Hepatocyte (in vitro differentiated cells): ENCODE results near the gene ENDOU. TPM values are rescaled to one million over a fixed set of nuclear protein-coding genes. Genes with fewer than 3 reads are reported as not detected.

Experiments
- DNase-seq: peaks from one replicate; pipeline ENCODE4 v3.0.0-alpha.2; 2016; ENCODE audit warnings: low spot score
- H2AFZ ChIP-seq: fragments of 200-600 bp; sonication (generic); 2 replicates; pipeline ENCODE4 v1.6.0; 2016; ENCODE audit warnings: antibody characterized with exemption, mild to moderate bottlenecking
- H3K27ac ChIP-seq: fragments of 200-600 bp; sonication (generic); 2 replicates; pipeline ENCODE4 v1.5.1; 2016; ENCODE audit warnings: mild to moderate bottlenecking
- H3K27me3 ChIP-seq: fragments of 200-600 bp; sonication (generic); 2 replicates; pipeline ENCODE4 v1.6.1; 2016
- H3K36me3 ChIP-seq: fragments of 200-600 bp; sonication (generic); replicated peaks from 2 replicates; pipeline ENCODE4 v1.5.1; 2016; ENCODE audit warnings: low read depth; ENCODE audit not compliant: insufficient read depth
- H3K4me1 ChIP-seq: fragments of 200-600 bp; sonication (generic); 2 replicates; pipeline ENCODE4 v1.5.1; 2016; ENCODE audit warnings: mild to moderate bottlenecking, moderate library complexity; ENCODE audit not compliant: insufficient read depth
- H3K4me2 ChIP-seq: fragments of 200-600 bp; sonication (generic); 2 replicates; pipeline ENCODE4 v1.6.0; 2016
- H3K4me3 ChIP-seq: fragments of 200-600 bp; sonication (generic); 2 replicates; pipeline ENCODE4 v1.5.1; 2016; ENCODE audit warnings: mild to moderate bottlenecking
- H3K79me2 ChIP-seq: fragments of 200-600 bp; sonication (generic); 2 replicates; pipeline ENCODE4 v1.6.0; 2017; ENCODE audit warnings: mild to moderate bottlenecking
- H3K9me2 ChIP-seq: fragments of 200-600 bp; sonication (generic); replicated peaks from 2 replicates; pipeline ENCODE4 v1.6.0; 2017; ENCODE audit warnings: mild to moderate bottlenecking; ENCODE audit not compliant: insufficient read depth
- H3K9me3 ChIP-seq: fragments of 200-600 bp; sonication (generic); 2 replicates; pipeline ENCODE4 v1.5.1; 2016; ENCODE audit warnings: low read depth, mild to moderate bottlenecking
- H4K20me1 ChIP-seq: fragments of 200-600 bp; sonication (generic); 2 replicates; pipeline ENCODE4 v1.6.0; 2016; ENCODE audit warnings: mild to moderate bottlenecking; ENCODE audit not compliant: insufficient read depth, poor library complexity, severe bottlenecking
- EZH2 ChIP-seq: fragments of 200-600 bp; sonication (generic); IDR thresholded peaks from 2 replicates; pipeline ENCODE4 v1.6.1; 2016; ENCODE audit warnings: antibody characterized with exemption, mild to moderate bottlenecking, borderline replicate concordance
- EZH2phosphoT487 ChIP-seq: fragments of 200-600 bp; sonication (generic); IDR thresholded peaks from one replicate; pipeline ENCODE4 v1.6.1; 2018; ENCODE audit warnings: antibody characterized with exemption, mild to moderate bottlenecking, low read depth, moderate library complexity; ENCODE audit not compliant: unreplicated experiment, severe bottlenecking
- WGBS: methylation state at CpG from one replicate; pipeline ENCODE4 v1.1.6; 2016; ENCODE audit warnings: low lambda C conversion rate; ENCODE audit errors: missing lambda C conversion rate; 5-methylcytosine and 5-hydroxymethylcytosine counted together
- polyA plus RNA-seq: library from polyadenylated mRNA; unstranded; fragments of >200 nt; fragmentation: Nextera tagmentation; extraction: Ambion mirVana; gene quantifications from 2 replicates; pipeline ENCODE4 v1.2.1, GENCODE V29; 2016
- total RNA-seq: library from RNA; depleted of rRNA; stranded (reverse); fragments of >200 nt; gene quantifications from 2 replicates; pipeline ENCODE4 v1.2.3, GENCODE V29; 2014
- TF ChIP-seq, protein P1 (sequence below): fragments of 200-600 bp; sonication (generic); IDR thresholded peaks from 2 replicates; pipeline ENCODE4 v1.5.1; 2016; ENCODE audit warnings: antibody characterized with exemption, mild to moderate bottlenecking; ENCODE audit not compliant: poor library complexity

ENDOU gene
- total and polyA plus RNA-seq, 2 experiments from 2014 or later = 0.30 TPM; not detected in 1

DNA sequence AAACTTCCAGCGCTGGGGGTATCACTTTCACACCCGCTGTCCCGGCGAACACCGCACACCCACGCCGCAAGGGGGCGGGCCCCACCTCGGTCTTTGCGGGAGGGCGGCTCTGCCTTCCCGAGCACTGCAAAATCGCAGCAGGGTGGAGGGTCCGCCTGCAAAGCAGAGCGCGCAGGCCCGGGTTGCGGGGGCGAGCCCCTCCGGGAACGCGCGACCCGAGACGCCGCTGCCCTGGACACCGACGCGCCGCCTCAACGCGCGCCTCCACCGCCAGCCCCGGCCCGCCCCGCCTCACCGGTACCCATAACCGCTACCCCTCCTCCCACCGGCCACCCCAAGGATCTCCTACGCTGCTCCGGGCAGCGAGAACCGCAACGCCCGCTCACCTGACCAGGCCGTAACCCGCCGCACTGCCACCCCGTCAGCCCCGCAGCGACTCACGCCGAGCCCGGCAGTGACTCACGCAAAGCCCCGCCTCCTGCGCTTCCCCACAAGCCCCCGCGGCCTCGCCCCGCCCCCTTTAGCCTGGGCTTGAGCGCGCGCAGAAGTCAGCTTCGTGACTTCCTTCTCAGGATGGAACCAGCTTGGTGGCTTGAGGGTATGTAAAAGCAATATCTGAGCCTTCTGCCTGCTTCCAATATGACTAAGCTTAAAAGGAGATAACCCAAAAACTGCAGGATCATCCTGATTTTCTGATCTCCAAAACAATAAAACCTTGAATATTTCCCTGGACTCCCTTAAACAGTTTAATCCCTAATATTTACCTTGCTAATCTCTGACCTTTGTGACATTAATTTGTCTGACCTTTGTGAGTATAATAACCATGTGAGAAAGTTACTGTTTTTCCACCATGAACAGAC is 19.5 kb downstream of the ENDOU start, which contains the start of gene RPAP3:
Gene RPAP3 (minus strand): TSS at position 465 of the 860 bp plus-strand sequence. CDS start 3,190 bp downstream, outside the sequence.
- no peak for TF ChIP-seq EZH2phosphoT487
- TF ChIP-seq, protein P1, sequence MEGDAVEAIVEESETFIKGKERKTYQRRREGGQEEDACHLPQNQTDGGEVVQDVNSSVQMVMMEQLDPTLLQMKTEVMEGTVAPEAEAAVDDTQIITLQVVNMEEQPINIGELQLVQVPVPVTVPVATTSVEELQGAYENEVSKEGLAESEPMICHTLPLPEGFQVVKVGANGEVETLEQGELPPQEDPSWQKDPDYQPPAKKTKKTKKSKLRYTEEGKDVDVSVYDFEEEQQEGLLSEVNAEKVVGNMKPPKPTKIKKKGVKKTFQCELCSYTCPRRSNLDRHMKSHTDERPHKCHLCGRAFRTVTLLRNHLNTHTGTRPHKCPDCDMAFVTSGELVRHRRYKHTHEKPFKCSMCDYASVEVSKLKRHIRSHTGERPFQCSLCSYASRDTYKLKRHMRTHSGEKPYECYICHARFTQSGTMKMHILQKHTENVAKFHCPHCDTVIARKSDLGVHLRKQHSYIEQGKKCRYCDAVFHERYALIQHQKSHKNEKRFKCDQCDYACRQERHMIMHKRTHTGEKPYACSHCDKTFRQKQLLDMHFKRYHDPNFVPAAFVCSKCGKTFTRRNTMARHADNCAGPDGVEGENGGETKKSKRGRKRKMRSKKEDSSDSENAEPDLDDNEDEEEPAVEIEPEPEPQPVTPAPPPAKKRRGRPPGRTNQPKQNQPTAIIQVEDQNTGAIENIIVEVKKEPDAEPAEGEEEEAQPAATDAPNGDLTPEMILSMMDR = peak; percentile 60
- Histone ChIP-seq H3K4me1 (peaks cover 5% of the 10 kb centered on the region), H3K36me3 (no peaks in the 10 kb centered on the region), H2AFZ (peak within 1 kb of the TSS; percentile 83), H3K79me2 (peaks cover 48% of the 10 kb centered on the region), H3K27me3 (no peaks in the 10 kb centered on the region), H3K27ac (peak within 1 kb of the TSS; percentile 92), H3K4me3 (peak within 1 kb of the TSS; percentile 72), H3K9me3 (no peaks in the 10 kb centered on the region), H3K4me2 (peak within 1 kb of the TSS; percentile 92), H3K9me2 (no peaks in the 10 kb centered on the region), H4K20me1 (no peaks in the 10 kb centered on the region)
- 1% methylated on average over 14 of the region's 66 CpGs for WGBS
- DNase-seq = peak; percentile 98

DNA sequence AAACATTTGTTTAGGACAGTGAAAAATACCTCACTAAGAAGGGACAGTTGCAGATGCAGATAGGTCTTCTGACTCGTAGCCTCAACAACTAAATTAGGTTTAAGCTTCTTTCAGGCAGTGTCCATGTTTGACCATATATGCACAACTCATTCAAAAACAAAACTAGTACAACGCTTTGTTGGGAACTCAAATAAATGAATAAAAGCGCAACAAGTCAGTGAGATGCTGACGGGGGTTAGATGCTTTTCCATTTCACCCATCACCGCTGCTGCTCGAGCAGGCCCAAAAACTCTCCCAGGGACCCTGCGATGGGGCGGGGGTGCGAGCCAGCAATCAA is 20.1 kb downstream of the ENDOU start:
- H3K36me3 ChIP-seq = no peaks in the 10 kb centered on the region
- 6% methylated on average over 8 of the region's 9 CpGs for WGBS
- peak overlapping the region; percentile 72 for H3K4me3 ChIP-seq
- H2AFZ ChIP-seq = peak overlapping the region; percentile 83
- no peaks in the 10 kb centered on the region for H3K9me2 ChIP-seq
- H3K79me2 ChIP-seq = peaks cover 51% of the 10 kb centered on the region
- peak overlapping the region; percentile 92 for H3K27ac ChIP-seq
- DNase-seq = no peak
- H3K27me3 ChIP-seq = no peaks in the 10 kb centered on the region
- H3K4me2 ChIP-seq = peak overlapping the region; percentile 92
- H4K20me1 ChIP-seq = no peaks in the 10 kb centered on the region
- TF ChIP-seq EZH2phosphoT487 = no peak
- peaks cover 5% of the 10 kb centered on the region for H3K4me1 ChIP-seq
- H3K9me3 ChIP-seq = no peaks in the 10 kb centered on the region

DNA sequence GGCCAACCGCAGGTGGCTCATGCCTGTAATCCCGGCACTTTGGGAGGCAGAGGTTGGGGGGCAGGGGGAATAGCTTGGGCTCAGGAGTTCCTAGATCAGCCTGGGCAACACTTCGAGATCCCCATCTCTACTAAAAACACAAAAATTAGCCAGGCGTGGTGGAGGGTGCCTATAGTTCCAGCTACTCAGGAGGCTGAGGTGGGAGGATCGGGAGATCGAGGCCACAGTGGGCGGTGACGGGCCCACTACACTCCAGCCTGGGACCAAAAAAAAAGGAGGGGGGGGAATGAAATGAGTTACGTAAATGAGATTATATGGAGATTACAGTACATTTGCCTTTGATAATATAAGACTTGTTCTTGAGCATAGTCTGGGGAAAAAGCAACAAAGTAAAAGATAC is 20.6 kb downstream of the ENDOU start:
- no peaks in the 10 kb centered on the region for H3K36me3 ChIP-seq
- peak overlapping the region; percentile 92 for H3K4me2 ChIP-seq
- TF ChIP-seq, protein P1 = no peak
- no peak for TF ChIP-seq EZH2phosphoT487
- TF ChIP-seq EZH2 = no peak
- no peaks in the 10 kb centered on the region for H3K27me3 ChIP-seq
- peak overlapping the region; percentile 83 for H2AFZ ChIP-seq
- peak overlapping the region; percentile 92 for H3K27ac ChIP-seq
- peaks cover 5% of the 10 kb centered on the region for H3K4me1 ChIP-seq
- no peaks in the 10 kb centered on the region for H3K9me3 ChIP-seq
- peaks cover 51% of the 10 kb centered on the region for H3K79me2 ChIP-seq
- peak overlapping the region; percentile 72 for H3K4me3 ChIP-seq
- no peaks in the 10 kb centered on the region for H4K20me1 ChIP-seq
- WGBS = 90% methylated on average over 9 of the region's 9 CpGs
- H3K9me2 ChIP-seq = no peaks in the 10 kb centered on the region
- no peak for DNase-seq

DNA sequence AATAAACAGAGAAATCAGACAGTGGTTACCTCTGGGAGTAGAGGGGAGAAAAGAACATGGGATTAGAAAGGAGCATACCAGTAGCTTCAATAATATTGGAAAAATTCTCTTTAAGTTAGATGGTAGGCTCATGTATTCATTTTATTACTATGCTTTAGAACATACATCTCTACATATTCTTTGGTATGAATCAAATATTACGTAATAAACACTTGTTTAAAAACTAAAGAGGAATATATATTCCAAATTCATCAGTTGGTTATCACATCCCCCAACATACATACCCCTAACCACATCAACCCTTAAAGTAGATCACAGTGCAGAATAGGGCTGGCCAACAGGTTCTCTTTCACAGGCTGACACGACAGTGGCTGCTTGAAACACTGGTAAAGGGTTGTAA is 25.0 kb downstream of the ENDOU start:
- no peaks in the 10 kb centered on the region for H4K20me1 ChIP-seq
- no peak overlapping the region for H3K4me3 ChIP-seq
- H3K4me1 ChIP-seq = peaks cover 5% of the 10 kb centered on the region
- no peaks in the 10 kb centered on the region for H3K36me3 ChIP-seq
- peaks cover 51% of the 10 kb centered on the region for H3K79me2 ChIP-seq
- H2AFZ ChIP-seq = no peak overlapping the region
- H3K27me3 ChIP-seq = no peaks in the 10 kb centered on the region
- no peaks in the 10 kb centered on the region for H3K9me3 ChIP-seq
- no peak overlapping the region for H3K4me2 ChIP-seq
- TF ChIP-seq EZH2 (no peak), EZH2phosphoT487 (no peak)
- TF ChIP-seq, protein P1 = no peak
- no peak for DNase-seq
- H3K9me2 ChIP-seq = no peaks in the 10 kb centered on the region
- WGBS = 89% methylated on average over 2 of the region's 2 CpGs
- H3K27ac ChIP-seq = no peak overlapping the region
